Neural progenitor cell (in vitro differentiated cells): ENCODE measurements around the gene SULT6B1. TPM values are rescaled to one million over a fixed set of nuclear protein-coding genes. Genes with fewer than 3 reads are reported as not detected.

ENCODE experiments used
- DNase-seq: peaks from one replicate; pipeline ENCODE4 v3.0.0-alpha.2; 2016; ENCODE audit warnings: low spot score
- H2AFZ ChIP-seq: fragments of 200-600 bp; sonication (generic); replicated peaks from 2 replicates; pipeline ENCODE4 v1.6.1; 2016; ENCODE audit warnings: antibody characterized with exemption
- H3F3A ChIP-seq: fragments of 200-600 bp; sonication (generic); 2 replicates; pipeline ENCODE4 v1.6.1; 2016; ENCODE audit warnings: antibody characterized with exemption, low read depth
- H3K27ac ChIP-seq: fragments of 200-600 bp; sonication (generic); 2 replicates; pipeline ENCODE4 v1.5.1; 2016; ENCODE audit warnings: mild to moderate bottlenecking
- H3K27me3 ChIP-seq: fragments of 200-600 bp; sonication (generic); 2 replicates; pipeline ENCODE4 v1.6.1; 2016; ENCODE audit warnings: mild to moderate bottlenecking, moderate library complexity
- H3K36me3 ChIP-seq: fragments of 200-600 bp; sonication (generic); 2 replicates; pipeline ENCODE4 v1.5.1; 2016
- H3K4me1 ChIP-seq: fragments of 200-600 bp; sonication (generic); 2 replicates; pipeline ENCODE4 v1.6.1; 2016; ENCODE audit warnings: mixed run types
- H3K4me2 ChIP-seq: fragments of 200-600 bp; sonication (generic); 2 replicates; pipeline ENCODE4 v1.6.1; 2016
- H3K4me3 ChIP-seq: fragments of 200-600 bp; sonication (generic); 2 replicates; pipeline ENCODE4 v1.5.1; 2016
- H3K79me2 ChIP-seq: fragments of 200-600 bp; sonication (generic); 2 replicates; pipeline ENCODE4 v1.6.1; 2016; ENCODE audit warnings: low read depth
- H3K9ac ChIP-seq: fragments of 200-600 bp; sonication (generic); 2 replicates; pipeline ENCODE4 v1.6.1; 2016
- H3K9me3 ChIP-seq: fragments of 200-600 bp; sonication (generic); 2 replicates; pipeline ENCODE4 v1.5.1; 2016; ENCODE audit warnings: low read depth
- H4K20me1 ChIP-seq: fragments of 200-600 bp; sonication (generic); 2 replicates; pipeline ENCODE4 v1.6.1; 2016; ENCODE audit warnings: low read depth
- H3K27ac Mint-ChIP-seq: 3 replicates; pipeline ENCODE4 v1.8.0; 2021; ENCODE audit warnings: mixed read lengths
- H3K27me3 Mint-ChIP-seq: 2 replicates; pipeline ENCODE4 v1.8.0; 2022; ENCODE audit warnings: low read depth, mild to moderate bottlenecking, inconsistent platforms, moderate library complexity, mixed read lengths; ENCODE audit not compliant: insufficient read depth
- H3K36me3 Mint-ChIP-seq: 3 replicates; pipeline ENCODE4 v1.8.0; 2021; ENCODE audit warnings: mixed read lengths
- H3K4me1 Mint-ChIP-seq: 3 replicates; pipeline ENCODE4 v1.8.0; 2021; ENCODE audit warnings: mixed read lengths
- H3K4me3 Mint-ChIP-seq: 3 replicates; pipeline ENCODE4 v1.8.0; 2021; ENCODE audit warnings: mild to moderate bottlenecking, moderate library complexity, mixed read lengths
- H3K9me3 Mint-ChIP-seq: 3 replicates; pipeline ENCODE4 v1.8.0; 2020; ENCODE audit warnings: mixed read lengths
- CTCF ChIP-seq: fragments of 200-600 bp; sonication (generic); IDR thresholded peaks from 2 replicates; pipeline ENCODE4 v1.5.1; 2017; ENCODE audit warnings: antibody characterized with exemption, mild to moderate bottlenecking
- EZH2 ChIP-seq: fragments of 200-600 bp; sonication (generic); IDR thresholded peaks from 2 replicates; pipeline ENCODE4 v1.6.1; 2017; ENCODE audit warnings: antibody characterized with exemption, mild to moderate bottlenecking, moderate library complexity
- EZH2phosphoT487 ChIP-seq: fragments of 200-600 bp; sonication (generic); IDR thresholded peaks from 2 replicates; pipeline ENCODE4 v1.6.1; 2017; ENCODE audit warnings: antibody characterized with exemption
- total RNA-seq: library from RNA; depleted of rRNA; stranded (reverse); fragments of >200 nt; gene quantifications from 2 replicates; pipeline ENCODE4 v1.2.3, GENCODE V29; 2015; ENCODE audit warnings: low replicate concordance

SULT6B1 gene
- total RNA-seq, 1 donor from 2014 or later: not detected

- no peak overlapping the region for H3K4me3 Mint-ChIP-seq
- no peaks in the 10 kb centered on the region for H3F3A ChIP-seq
- H3K9me3 ChIP-seq: no peaks in the 10 kb centered on the region
- no peaks in the 10 kb centered on the region for H3K27me3 ChIP-seq
- no peaks in the 10 kb centered on the region for H3K4me1 ChIP-seq
- DNase-seq: no peak
- peaks cover 3% of the 10 kb centered on the region for H3K27me3 Mint-ChIP-seq
- no peaks in the 10 kb centered on the region for H3K9me3 Mint-ChIP-seq
- no peaks in the 10 kb centered on the region for H3K4me1 Mint-ChIP-seq
- no peak overlapping the region for H2AFZ ChIP-seq
- no peak overlapping the region for H3K9ac ChIP-seq
- H3K4me3 ChIP-seq: no peak overlapping the region
- TF ChIP-seq EZH2phosphoT487 (no peak), CTCF (no peak), EZH2 (no peak)
- no peaks in the 10 kb centered on the region for H3K36me3 ChIP-seq
- H3K4me2 ChIP-seq: no peak overlapping the region
- H3K27ac ChIP-seq: no peak overlapping the region
- peaks cover 30% of the 10 kb centered on the region for H3K36me3 Mint-ChIP-seq
- H3K27ac Mint-ChIP-seq: no peak overlapping the region
- no peaks in the 10 kb centered on the region for H3K79me2 ChIP-seq
- H4K20me1 ChIP-seq: no peaks in the 10 kb centered on the region
Measured at GRCh38 chr2:37132914-37133313, 55.6 kb downstream of the SULT6B1 start.

GRCh38 chr2:37125416-37125815, 63.1 kb downstream of the SULT6B1 start:
- no peak overlapping the region for H3K27ac ChIP-seq
- no peaks in the 10 kb centered on the region for H3K4me1 ChIP-seq
- Mint-ChIP-seq H3K4me1 (no peaks in the 10 kb centered on the region), H3K27ac (no peak overlapping the region), H3K9me3 (no peaks in the 10 kb centered on the region), H3K36me3 (peaks cover 20% of the 10 kb centered on the region), H3K27me3 (peaks cover 8% of the 10 kb centered on the region), H3K4me3 (no peak overlapping the region)
- TF ChIP-seq EZH2 (no peak), CTCF (no peak), EZH2phosphoT487 (no peak)
- H3K79me2 ChIP-seq: no peaks in the 10 kb centered on the region
- H3K4me3 ChIP-seq: no peak overlapping the region
- H3K36me3 ChIP-seq: no peaks in the 10 kb centered on the region
- no peaks in the 10 kb centered on the region for H3K27me3 ChIP-seq
- H3K9me3 ChIP-seq: no peaks in the 10 kb centered on the region
- no peak overlapping the region for H3K4me2 ChIP-seq
- no peak overlapping the region for H3K9ac ChIP-seq
- H2AFZ ChIP-seq: no peak overlapping the region
- H3F3A ChIP-seq: no peaks in the 10 kb centered on the region
- DNase-seq: no peak
- no peaks in the 10 kb centered on the region for H4K20me1 ChIP-seq

DNA sequence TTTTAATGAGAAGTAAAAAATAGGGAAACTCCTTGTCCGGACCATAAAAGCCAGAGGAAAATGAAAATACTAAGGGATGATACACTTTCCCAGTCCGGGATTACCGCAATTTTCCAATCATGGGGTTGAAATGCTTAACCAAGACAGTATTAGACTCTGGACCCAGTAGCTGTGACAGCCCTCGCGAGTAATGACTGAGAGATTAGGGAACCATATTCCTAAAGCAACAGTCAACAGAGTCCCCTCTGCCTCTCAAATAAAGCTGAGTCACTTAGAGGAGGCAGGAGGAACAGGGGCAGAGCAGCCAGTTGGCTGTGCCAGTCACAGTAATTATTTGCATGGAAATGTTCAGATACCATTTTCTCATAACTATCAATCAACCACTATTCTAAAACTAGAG, 69.3 kb downstream of the SULT6B1 start:
- Mint-ChIP-seq H3K4me1 (no peaks in the 10 kb centered on the region), H3K27me3 (peaks cover 2% of the 10 kb centered on the region), H3K36me3 (peaks cover 6% of the 10 kb centered on the region), H3K4me3 (no peak overlapping the region), H3K27ac (no peak overlapping the region), H3K9me3 (no peaks in the 10 kb centered on the region)
- no peaks in the 10 kb centered on the region for H3K4me1 ChIP-seq
- no peaks in the 10 kb centered on the region for H4K20me1 ChIP-seq
- H3K4me2 ChIP-seq: no peak overlapping the region
- H3K9me3 ChIP-seq: no peaks in the 10 kb centered on the region
- H3F3A ChIP-seq: no peaks in the 10 kb centered on the region
- no peak overlapping the region for H2AFZ ChIP-seq
- no peak overlapping the region for H3K9ac ChIP-seq
- TF ChIP-seq EZH2phosphoT487 (no peak), CTCF (no peak), EZH2 (no peak)
- H3K27me3 ChIP-seq: no peaks in the 10 kb centered on the region
- no peak for DNase-seq
- no peaks in the 10 kb centered on the region for H3K36me3 ChIP-seq
- no peaks in the 10 kb centered on the region for H3K79me2 ChIP-seq
- H3K4me3 ChIP-seq: no peak overlapping the region
- no peak overlapping the region for H3K27ac ChIP-seq

Other genes starting within 250 kb of the SULT6B1 start
- gene STRN, start 222.1 kb downstream of the SULT6B1 start, total RNA-seq: 12.8 and 20.9 TPM in 2 replicates
- gene HEATR5B, start 104.3 kb downstream of the SULT6B1 start, total RNA-seq: 20.5 and 23.7 TPM in 2 replicates
- gene GPATCH11, start 104.2 kb downstream of the SULT6B1 start, total RNA-seq: 5.7 and 9.9 TPM in 2 replicates
- gene EIF2AK2, start 31.7 kb downstream of the SULT6B1 start, total RNA-seq: 22.3 and 35.3 TPM in 2 replicates
- gene CEBPZOS, start 7.8 kb upstream of the SULT6B1 start, total RNA-seq: 6.4 and 13.6 TPM in 2 replicates
- 56.5 and 86.6 TPM in 2 replicates for gene CEBPZ, start 42.9 kb upstream of the SULT6B1 start, total RNA-seq
- 28.3 and 47.4 TPM in 2 replicates for gene NDUFAF7, start 43.0 kb upstream of the SULT6B1 start, total RNA-seq
- 59.1 and 95.9 TPM in 2 replicates for gene PRKD3, start 136.2 kb upstream of the SULT6B1 start, total RNA-seq
- 0.19 TPM in 1 of 2 replicates, not detected in the other for gene QPCT, start 156.0 kb upstream of the SULT6B1 start, total RNA-seq